ENCODE results near the gene MYO5B.

DNA sequence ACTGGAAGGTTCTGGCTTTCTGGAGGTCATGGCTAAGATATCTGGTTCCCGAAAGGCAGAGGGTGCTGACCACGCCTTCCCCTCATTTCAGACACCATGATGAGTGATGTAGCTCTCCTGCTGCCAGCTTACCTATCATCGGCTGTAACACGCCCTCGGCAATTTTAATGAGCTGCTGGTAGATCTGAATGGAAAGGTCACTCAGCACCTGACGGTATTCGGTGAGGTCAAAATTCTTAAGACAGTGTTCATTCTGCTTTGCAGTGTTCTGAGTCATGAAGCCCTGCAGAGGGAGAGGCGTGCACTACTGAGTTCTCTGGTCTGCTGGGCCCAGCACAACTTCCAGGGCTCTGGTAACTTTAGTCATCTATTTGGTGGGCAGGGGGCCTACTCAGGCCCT, 355.9 kb downstream of the MYO5B start:
- no peak for TF ChIP-seq POLR2A (IDR thresholded peaks at IDR 0.05)
- TF ChIP-seq CTCF (IDR thresholded peaks at IDR 0.05 in 4 of 5, conservative IDR thresholded peaks at IDR 0.05 in 1 of 5), result no peak
